Astrocyte (in vitro differentiated cells and primary cell): ENCODE measurements around the gene FFAR3.

ENCODE experiments used
- CTCF ChIP-seq: IDR thresholded peaks from 2 replicates; pipeline ENCODE4 v1.5.1; 2011; ENCODE audit warnings: low read depth, mild to moderate bottlenecking, inconsistent platforms, low read length, moderate library complexity; ENCODE audit not compliant: insufficient read depth
- EZH2 ChIP-seq: IDR thresholded peaks from 2 replicates; pipeline ENCODE4 v1.6.1; 2012; ENCODE audit warnings: mild to moderate bottlenecking, low read length, inconsistent platforms; ENCODE audit not compliant: insufficient read depth

DNA sequence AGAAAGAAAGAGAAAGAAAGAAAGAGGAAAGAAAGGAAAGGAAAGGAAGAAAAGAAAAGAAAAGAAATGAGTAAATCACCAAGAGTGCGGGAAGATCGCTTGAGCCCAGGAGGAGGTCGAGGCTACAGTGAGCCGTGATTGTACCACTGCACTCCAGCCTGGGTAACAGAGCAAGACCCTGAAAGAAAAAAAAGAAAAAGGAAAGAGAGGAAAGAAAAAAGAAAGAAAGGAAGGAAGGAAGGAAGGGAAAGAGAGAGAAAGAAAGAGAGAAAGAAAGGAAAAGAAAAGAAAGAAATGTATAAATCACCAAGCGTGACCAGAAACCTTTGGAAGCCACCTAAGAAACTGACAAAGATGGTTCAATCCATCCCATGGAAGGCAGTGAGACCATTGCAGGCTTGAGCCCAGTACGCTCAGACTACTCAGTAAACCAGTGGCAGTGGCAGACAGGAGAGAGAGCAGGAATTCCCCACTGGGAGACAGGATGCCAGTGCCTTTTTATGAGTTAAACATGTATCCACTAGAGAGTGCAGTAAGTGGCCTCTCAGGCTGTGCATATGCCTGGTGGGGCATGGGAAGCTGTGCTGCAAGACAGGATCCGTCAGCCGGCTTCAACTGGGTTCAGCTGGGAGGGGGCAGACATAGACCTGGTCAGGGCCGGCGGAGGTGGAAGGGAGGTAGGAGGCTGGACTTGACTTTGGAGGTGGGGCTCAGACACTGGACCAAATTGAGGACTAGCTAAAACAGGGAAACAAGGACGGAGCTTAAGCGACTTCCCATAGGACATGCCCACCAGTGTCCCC, 17.4 kb downstream of the FFAR3 start:
- TF ChIP-seq CTCF (no peak), EZH2 (no peak)
